ENCODE results near the gene ODF4. TPM values are rescaled to one million over a fixed set of nuclear protein-coding genes. Genes with fewer than 3 reads are reported as not detected.
"Not testable (repeated sequence)": the region's sequence is repeated elsewhere in the genome, so short reads cannot be mapped to it uniquely, and the experiment has no call there.

Gene ODF4
- total RNA-seq, 1 experiment from 2014 or later = not detected

- Histone ChIP-seq H3K4me1 (ENCODE audit: insufficient read depth, low read length, poor library complexity, severe bottlenecking) (peaks cover 42% of the 10 kb centered on the region), H3K9me3 (ENCODE audit: low read depth, low read length, poor library complexity, severe bottlenecking) (no peaks in the 10 kb centered on the region), H3K27me3 (replicated peaks; ENCODE audit: insufficient read depth, low read depth, low read length, poor library complexity) (no peaks in the 10 kb centered on the region), H3K36me3 (ENCODE audit: insufficient read depth, low read length, poor library complexity, severe bottlenecking) (peaks cover 51% of the 10 kb centered on the region), H3K27ac (ENCODE audit: low read depth, low read length, poor library complexity, severe bottlenecking) (peak within 1 kb of the TSS; percentile 91), H3K4me3 (ENCODE audit: low read depth, low read length, poor library complexity, severe bottlenecking) (peak within 1 kb of the TSS; percentile 92)
- intact Hi-C loops (cut with micrococcal nuclease; ENCODE audit: unreplicated experiment) = loop anchor here (5.0 kb wide), 1 partner anchor 254 kb away; the partner anchor contains the start of gene HES7
- no TSS peak for BruUV-seq (replicated peaks)
- peak; percentile 94 for DNase-seq (ENCODE audit: low spot score)
- ChIA-PET POLR2A (ENCODE audit: low non-redundant PET) (interaction anchor here (0.5 kb wide), 2 partner anchors 71 to 349 kb away, joined by 5 to 16 read pairs; no protein-coding TSS in a partner anchor), CTCF (interaction anchor here (0.6 kb wide), 2 partner anchors 33 to 41 kb away, joined by 3 to 4 read pairs; no protein-coding TSS in a partner anchor)
- TF ChIP-seq EZH2 (IDR thresholded peaks at IDR 0.05; ENCODE audit: borderline replicate concordance, low read depth, low read length, poor library complexity, severe bottlenecking) (no peak), CTCF (conservative IDR thresholded peaks at IDR 0.05; ENCODE audit: low read depth, low read length) (peak; percentile 74)
Measured at GRCh38 chr17:8376271-8377067, 36.8 kb downstream of the ODF4 start, which contains the start of gene KRABD2. KRABD2 (minus strand) TSS chr17:8376704.

GRCh38 chr17:8377422-8377821 is 37.8 kb downstream of the ODF4 start:
- Histone ChIP-seq H3K27ac (ENCODE audit: low read depth, low read length, poor library complexity, severe bottlenecking) (peak overlapping the region; percentile 91), H3K36me3 (ENCODE audit: insufficient read depth, low read length, poor library complexity, severe bottlenecking) (peaks cover 60% of the 10 kb centered on the region), H3K9me3 (ENCODE audit: low read depth, low read length, poor library complexity, severe bottlenecking) (no peaks in the 10 kb centered on the region), H3K4me3 (ENCODE audit: low read depth, low read length, poor library complexity, severe bottlenecking) (no peak overlapping the region), H3K4me1 (ENCODE audit: insufficient read depth, low read length, poor library complexity, severe bottlenecking) (peaks cover 49% of the 10 kb centered on the region), H3K27me3 (replicated peaks; ENCODE audit: insufficient read depth, low read depth, low read length, poor library complexity) (no peaks in the 10 kb centered on the region)
- DNase-seq (ENCODE audit: low spot score) = no peak
- ChIA-PET POLR2A (ENCODE audit: low non-redundant PET) (no interaction called here), CTCF (interaction anchor here (0.6 kb wide), 1 partner anchor 42 kb away, joined by 4 read pairs; no protein-coding TSS in a partner anchor)
- TF ChIP-seq CTCF (conservative IDR thresholded peaks at IDR 0.05; ENCODE audit: low read depth, low read length) (no peak), EZH2 (IDR thresholded peaks at IDR 0.05; ENCODE audit: borderline replicate concordance, low read depth, low read length, poor library complexity, severe bottlenecking) (no peak)
- no TSS peak for BruUV-seq (replicated peaks)
- intact Hi-C loops (cut with micrococcal nuclease; ENCODE audit: unreplicated experiment) = loop anchor here (5.0 kb wide), 1 partner anchor 255 kb away; the partner anchor contains the start of gene HES7

- peaks cover 49% of the 10 kb centered on the region for H3K4me1 ChIP-seq (ENCODE audit: insufficient read depth, low read length, poor library complexity, severe bottlenecking)
- DNase-seq (ENCODE audit: low spot score); CTCF ChIA-PET; H3K27me3 ChIP-seq (replicated peaks; ENCODE audit: insufficient read depth, low read depth, low read length, poor library complexity); H3K4me3 ChIP-seq (ENCODE audit: low read depth, low read length, poor library complexity, severe bottlenecking); BruUV-seq (replicated peaks); H3K9me3 ChIP-seq (ENCODE audit: low read depth, low read length, poor library complexity, severe bottlenecking); POLR2A ChIA-PET (ENCODE audit: low non-redundant PET): not testable (repeated sequence)
- intact Hi-C loops (cut with micrococcal nuclease; ENCODE audit: unreplicated experiment) = loop anchor here (5.0 kb wide), 1 partner anchor 256 kb away; the partner anchor contains the start of gene HES7
- H3K27ac ChIP-seq (ENCODE audit: low read depth, low read length, poor library complexity, severe bottlenecking) = peak overlapping the region; percentile 91
- peaks cover 58% of the 10 kb centered on the region for H3K36me3 ChIP-seq (ENCODE audit: insufficient read depth, low read length, poor library complexity, severe bottlenecking)
Measured at GRCh38 chr17:8378117-8378516, 38.5 kb downstream of the ODF4 start.
